Hypothalamus (tissue), 51 donors: ENCODE measurements around the gene PDCD6IP.

ENCODE experiments used
- DNase-seq, 51 donors: peaks; one replicate each; lab custom pipeline; 2025; lab: John Stamatoyannopoulos, UW

Gene PDCD6IP

GRCh38 chr3:33918126-33918756, 119.8 kb downstream of the PDCD6IP start:
- peak in 1 of 51 donors; percentile 19 for DNase-seq
